ENCODE results near the gene TENM4.
A peak's percentile ranks its signal among the peaks of the same experiment; 100 is the strongest.

TENM4 gene

GRCh38 chr11:79383874-79384273, 57.0 kb downstream of the TENM4 start:
- DNase-seq, result no peak

- no peak for DNase-seq
Measured at GRCh38 chr11:79382301-79383050, 58.4 kb downstream of the TENM4 start.

- no peak for DNase-seq
Measured at GRCh38 chr11:79381036-79381435, 59.8 kb downstream of the TENM4 start.

GRCh38 chr11:79377406-79377805, 63.4 kb downstream of the TENM4 start:
- DNase-seq, result no peak

- no peak for DNase-seq
Measured at GRCh38 chr11:79375818-79376550, 64.8 kb downstream of the TENM4 start.

- no peak for DNase-seq
Measured at GRCh38 chr11:79374727-79375126, 66.1 kb downstream of the TENM4 start.

- no peak for DNase-seq
Measured at GRCh38 chr11:79371724-79372123, 69.1 kb downstream of the TENM4 start.

- no peak for DNase-seq
Measured at GRCh38 chr11:79371152-79371551, 69.7 kb downstream of the TENM4 start.

- no peak for DNase-seq
Measured at GRCh38 chr11:79369055-79369454, 71.8 kb downstream of the TENM4 start.

- no peak for DNase-seq
Measured at GRCh38 chr11:79367844-79368243, 73.0 kb downstream of the TENM4 start.

- no peak for DNase-seq
Measured at GRCh38 chr11:79366218-79366617, 74.6 kb downstream of the TENM4 start.

GRCh38 chr11:79363861-79364378, 76.9 kb downstream of the TENM4 start:
- DNase-seq, result no peak

- no peak for DNase-seq
Measured at GRCh38 chr11:79363256-79363655, 77.6 kb downstream of the TENM4 start.

- DNase-seq, result no peak
Measured at GRCh38 chr11:79362821-79363220, 78.0 kb downstream of the TENM4 start.

- no peak for DNase-seq
Measured at GRCh38 chr11:79362206-79362757, 78.5 kb downstream of the TENM4 start.

GRCh38 chr11:79358258-79358657, 82.6 kb downstream of the TENM4 start:
- DNase-seq, result no peak

- no peak for DNase-seq
Measured at GRCh38 chr11:79353706-79354105, 87.1 kb downstream of the TENM4 start.

- DNase-seq, result no peak
Measured at GRCh38 chr11:79352349-79352703, 88.5 kb downstream of the TENM4 start.

- no peak for DNase-seq
Measured at GRCh38 chr11:79348976-79349682, 91.7 kb downstream of the TENM4 start.

- no peak for DNase-seq
Measured at GRCh38 chr11:79346021-79346420, 94.8 kb downstream of the TENM4 start.

GRCh38 chr11:79344753-79345294, 96.0 kb downstream of the TENM4 start:
- DNase-seq, result no peak

GRCh38 chr11:79342686-79343085, 98.1 kb downstream of the TENM4 start:
- no peak for DNase-seq

GRCh38 chr11:79342236-79342635, 98.6 kb downstream of the TENM4 start:
- DNase-seq, result peak in 1 of 2 donors; percentile 36
